ENCODE results near the gene PLET1. TPM values are rescaled to one million over a fixed set of nuclear protein-coding genes. Genes with fewer than 3 reads are reported as not detected.

Gene PLET1
- total RNA-seq, 1 experiment from 2014 or later, result not detected

DNA sequence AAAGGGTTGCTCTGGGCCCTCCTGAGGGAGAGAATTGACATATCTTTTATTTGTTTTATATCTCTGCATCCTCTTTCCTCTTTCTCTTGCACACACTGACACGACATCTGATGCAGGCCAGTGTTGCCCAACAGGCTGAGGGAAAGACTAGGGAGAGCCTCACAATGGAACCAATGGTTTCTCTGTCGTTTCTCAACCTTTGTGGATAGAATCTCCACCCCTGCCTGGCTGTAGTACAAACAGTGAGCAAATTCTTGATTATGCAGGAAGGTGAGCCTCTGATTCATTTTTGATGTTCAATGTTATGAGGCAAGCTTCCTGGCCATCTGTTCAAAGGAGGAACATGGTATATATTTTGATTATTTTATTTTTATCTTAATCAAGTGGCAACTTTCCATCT is 49.8 kb upstream of the PLET1 start:
- no peak overlapping the region for H2BK15ac ChIP-seq (ENCODE audit: low read depth, low read length)
- H2AFZ ChIP-seq (ENCODE audit: low read length), result no peak overlapping the region
- no peak overlapping the region for H4K8ac ChIP-seq (replicated peaks; ENCODE audit: insufficient read length, low read depth, low read length)
- TF ChIP-seq, protein P1, sequence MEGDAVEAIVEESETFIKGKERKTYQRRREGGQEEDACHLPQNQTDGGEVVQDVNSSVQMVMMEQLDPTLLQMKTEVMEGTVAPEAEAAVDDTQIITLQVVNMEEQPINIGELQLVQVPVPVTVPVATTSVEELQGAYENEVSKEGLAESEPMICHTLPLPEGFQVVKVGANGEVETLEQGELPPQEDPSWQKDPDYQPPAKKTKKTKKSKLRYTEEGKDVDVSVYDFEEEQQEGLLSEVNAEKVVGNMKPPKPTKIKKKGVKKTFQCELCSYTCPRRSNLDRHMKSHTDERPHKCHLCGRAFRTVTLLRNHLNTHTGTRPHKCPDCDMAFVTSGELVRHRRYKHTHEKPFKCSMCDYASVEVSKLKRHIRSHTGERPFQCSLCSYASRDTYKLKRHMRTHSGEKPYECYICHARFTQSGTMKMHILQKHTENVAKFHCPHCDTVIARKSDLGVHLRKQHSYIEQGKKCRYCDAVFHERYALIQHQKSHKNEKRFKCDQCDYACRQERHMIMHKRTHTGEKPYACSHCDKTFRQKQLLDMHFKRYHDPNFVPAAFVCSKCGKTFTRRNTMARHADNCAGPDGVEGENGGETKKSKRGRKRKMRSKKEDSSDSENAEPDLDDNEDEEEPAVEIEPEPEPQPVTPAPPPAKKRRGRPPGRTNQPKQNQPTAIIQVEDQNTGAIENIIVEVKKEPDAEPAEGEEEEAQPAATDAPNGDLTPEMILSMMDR (conservative IDR thresholded peaks at IDR 0.05), result no peak
- no peak overlapping the region for H3K27ac ChIP-seq (ENCODE audit: insufficient read length, low read depth, low read length)
- no peaks in the 10 kb centered on the region for H3K79me1 ChIP-seq (ENCODE audit: insufficient read depth, low read depth, low read length, poor library complexity, severe bottlenecking)
- peaks cover 4% of the 10 kb centered on the region for H3K27me3 Mint-ChIP-seq (ENCODE audit: low read depth)
- H4K5ac ChIP-seq (ENCODE audit: insufficient read length, low read depth, low read length), result no peak overlapping the region
- H4K91ac ChIP-seq (ENCODE audit: insufficient read length, low read depth, low read length), result no peak overlapping the region
- H3K4me1 Mint-ChIP-seq, result peaks cover 0 to 14% of the 10 kb centered on the region in 2 experiments; a peak in 2 of 4 replicates
- H4K20me1 ChIP-seq (ENCODE audit: control insufficient read depth, insufficient read depth, insufficient read length), result peaks cover 2% of the 10 kb centered on the region
- no peaks in the 10 kb centered on the region for H3K23me2 ChIP-seq (ENCODE audit: insufficient read length, low read depth, low read length, poor library complexity, severe bottlenecking)
- H2BK12ac ChIP-seq (ENCODE audit: insufficient read length, low read depth, low read length), result no peak overlapping the region
- no peak overlapping the region for H3K27ac Mint-ChIP-seq
- no peak overlapping the region for H2BK120ac ChIP-seq (ENCODE audit: low read depth, low read length, poor library complexity, severe bottlenecking)
- DNase-seq, result no peak
- peaks cover 6 to 8% of the 10 kb centered on the region in 2 experiments; a peak in 4 of 5 replicates for H3K9me3 Mint-ChIP-seq
- peaks cover 0 to 7% (median 2%) of the 10 kb centered on the region in 3 experiments; a peak in 3 of 7 replicates for H3K36me3 Mint-ChIP-seq (ENCODE audit: insufficient read depth in 1 of 3, low read depth in 3 of 3)
- no peak overlapping the region for H3T11ph ChIP-seq (ENCODE audit: low read length)
- H3K27me3 ChIP-seq (ENCODE audit: insufficient read depth, low read length), result no peaks in the 10 kb centered on the region; the same call in 1 of the 2 replicates
- H3K14ac ChIP-seq (ENCODE audit: insufficient read depth, low read length), result no peak overlapping the region
- no peak overlapping the region for H3K56ac ChIP-seq (ENCODE audit: insufficient read length, low read depth, low read length)
- no peak overlapping the region for H3K4me3 Mint-ChIP-seq
- H2AK5ac ChIP-seq (ENCODE audit: insufficient read length, low read length), result no peak overlapping the region
- no peak overlapping the region for H2BK20ac ChIP-seq (ENCODE audit: low read depth, low read length, poor library complexity, severe bottlenecking)
- H3K9ac ChIP-seq (ENCODE audit: extremely low read depth, insufficient read length, low read length), result no peak overlapping the region
- no peak overlapping the region for H2BK5ac ChIP-seq (ENCODE audit: insufficient read length, low read length)
- no peak overlapping the region for H3K4ac ChIP-seq (ENCODE audit: low read depth, low read length)
- no peaks in the 10 kb centered on the region for H3K79me2 ChIP-seq (ENCODE audit: insufficient read depth, low read length)
- H3K23ac ChIP-seq (ENCODE audit: insufficient read length, low read depth, low read length), result no peak overlapping the region
- no peak overlapping the region for H3K4me2 ChIP-seq (ENCODE audit: insufficient read depth, insufficient read length, low read length)
- H3K4me1 ChIP-seq (ENCODE audit: insufficient read depth, low read length), result no peaks in the 10 kb centered on the region
- H3K18ac ChIP-seq (ENCODE audit: insufficient read length, low read depth, low read length), result no peak overlapping the region
- H3K9me3 ChIP-seq (ENCODE audit: control insufficient read depth, low read depth, low read length), result no peaks in the 10 kb centered on the region
- WGBS (ENCODE audit: extremely low coverage, insufficient read length, low lambda C conversion rate), result no CpG with 5 or more reads among the region's 2 CpGs
